ENCODE results near the gene SLC43A3.
A peak's percentile ranks its signal among the peaks of the same experiment; 100 is the strongest.

SLC43A3 gene

DNA sequence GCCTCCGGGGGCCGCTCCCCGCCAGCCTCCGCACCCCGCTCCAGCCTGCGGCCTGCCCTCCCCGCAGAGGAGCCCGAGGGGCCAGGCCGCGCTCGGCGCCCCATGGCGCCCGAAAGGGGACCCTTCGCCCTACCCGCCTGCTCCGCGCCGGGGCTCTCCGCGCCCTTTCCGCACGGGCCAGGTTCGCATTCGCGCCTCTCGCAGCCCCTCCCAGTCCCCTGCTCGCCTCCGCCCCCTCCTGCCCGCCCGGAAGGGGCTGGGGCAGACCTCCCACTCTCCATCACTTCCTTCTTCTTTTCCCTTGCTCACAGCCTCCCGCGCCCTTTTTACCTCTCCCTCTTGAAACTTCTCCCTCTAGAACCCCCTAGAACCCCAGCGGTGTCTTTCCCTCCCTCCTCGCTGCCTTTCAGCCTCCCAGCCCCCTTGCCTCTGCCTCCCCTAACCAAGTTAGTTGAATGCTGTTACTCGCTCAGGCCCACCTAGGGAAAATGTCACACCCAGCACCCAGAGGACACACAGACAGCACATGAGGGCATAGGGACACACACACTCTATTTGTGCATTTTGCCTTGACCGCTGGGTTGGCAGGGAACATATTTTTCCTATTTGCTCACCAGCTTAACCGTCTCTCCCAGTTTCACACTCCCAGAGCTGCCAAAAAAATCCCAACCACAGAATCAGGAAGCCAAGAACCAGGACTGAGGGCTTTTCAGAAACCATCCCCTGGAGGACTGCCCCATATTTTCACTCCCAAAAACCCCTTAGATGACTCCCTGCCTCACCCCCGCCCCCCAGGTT lies at the start of gene SLC43A3:
Gene SLC43A3, minus strand, starts transcription at position 193 of the 798 bp plus-strand sequence. CDS start 949 bp downstream, outside the sequence.
- no peaks in the 10 kb centered on the region for H3K9me3 Mint-ChIP-seq
- H3K27ac Mint-ChIP-seq: no peak within 1 kb of the TSS
- peak within 1 kb of the TSS; percentile 80 for H3K4me3 Mint-ChIP-seq
- H3K27me3 Mint-ChIP-seq (ENCODE audit: low read depth, poor library complexity): peaks cover 45% of the 10 kb centered on the region
- TF ChIP-seq, protein P1, sequence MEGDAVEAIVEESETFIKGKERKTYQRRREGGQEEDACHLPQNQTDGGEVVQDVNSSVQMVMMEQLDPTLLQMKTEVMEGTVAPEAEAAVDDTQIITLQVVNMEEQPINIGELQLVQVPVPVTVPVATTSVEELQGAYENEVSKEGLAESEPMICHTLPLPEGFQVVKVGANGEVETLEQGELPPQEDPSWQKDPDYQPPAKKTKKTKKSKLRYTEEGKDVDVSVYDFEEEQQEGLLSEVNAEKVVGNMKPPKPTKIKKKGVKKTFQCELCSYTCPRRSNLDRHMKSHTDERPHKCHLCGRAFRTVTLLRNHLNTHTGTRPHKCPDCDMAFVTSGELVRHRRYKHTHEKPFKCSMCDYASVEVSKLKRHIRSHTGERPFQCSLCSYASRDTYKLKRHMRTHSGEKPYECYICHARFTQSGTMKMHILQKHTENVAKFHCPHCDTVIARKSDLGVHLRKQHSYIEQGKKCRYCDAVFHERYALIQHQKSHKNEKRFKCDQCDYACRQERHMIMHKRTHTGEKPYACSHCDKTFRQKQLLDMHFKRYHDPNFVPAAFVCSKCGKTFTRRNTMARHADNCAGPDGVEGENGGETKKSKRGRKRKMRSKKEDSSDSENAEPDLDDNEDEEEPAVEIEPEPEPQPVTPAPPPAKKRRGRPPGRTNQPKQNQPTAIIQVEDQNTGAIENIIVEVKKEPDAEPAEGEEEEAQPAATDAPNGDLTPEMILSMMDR (IDR thresholded peaks at IDR 0.05): no peak
- peak; percentile 73 for DNase-seq
- peaks cover 34% of the 10 kb centered on the region for H3K4me1 Mint-ChIP-seq
- H3K36me3 Mint-ChIP-seq (ENCODE audit: low read depth): peaks cover 16% of the 10 kb centered on the region

DNA sequence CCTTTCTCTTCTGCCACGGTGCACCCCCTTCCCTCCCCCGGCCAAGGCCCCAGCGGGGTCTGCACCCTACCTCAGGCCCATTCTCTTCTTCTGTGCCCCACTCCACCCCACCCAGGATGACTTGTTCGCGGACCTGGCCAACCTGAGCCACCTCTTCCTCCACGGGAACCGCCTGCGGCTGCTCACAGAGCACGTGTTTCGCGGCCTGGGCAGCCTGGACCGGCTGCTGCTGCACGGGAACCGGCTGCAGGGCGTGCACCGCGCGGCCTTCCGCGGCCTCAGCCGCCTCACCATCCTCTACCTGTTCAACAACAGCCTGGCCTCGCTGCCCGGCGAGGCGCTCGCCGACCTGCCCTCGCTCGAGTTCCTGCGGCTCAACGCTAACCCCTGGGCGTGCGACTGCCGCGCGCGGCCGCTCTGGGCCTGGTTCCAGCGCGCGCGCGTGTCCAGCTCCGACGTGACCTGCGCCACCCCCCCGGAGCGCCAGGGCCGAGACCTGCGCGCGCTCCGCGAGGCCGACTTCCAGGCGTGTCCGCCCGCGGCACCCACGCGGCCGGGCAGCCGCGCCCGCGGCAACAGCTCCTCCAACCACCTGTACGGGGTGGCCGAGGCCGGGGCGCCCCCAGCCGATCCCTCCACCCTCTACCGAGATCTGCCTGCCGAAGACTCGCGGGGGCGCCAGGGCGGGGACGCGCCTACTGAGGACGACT lies 49.3 kb upstream of the SLC43A3 start:
- TF ChIP-seq, protein P1 (IDR thresholded peaks at IDR 0.05): no peak
- peaks cover 55% of the 10 kb centered on the region for H3K4me1 Mint-ChIP-seq
- peak overlapping the region; percentile 62 for H3K4me3 Mint-ChIP-seq
- DNase-seq: peak; percentile 63
- peaks cover 74% of the 10 kb centered on the region for H3K27me3 Mint-ChIP-seq (ENCODE audit: low read depth, poor library complexity)
- H3K36me3 Mint-ChIP-seq (ENCODE audit: low read depth): no peaks in the 10 kb centered on the region
- no peak overlapping the region for H3K27ac Mint-ChIP-seq
- no peaks in the 10 kb centered on the region for H3K9me3 Mint-ChIP-seq

DNA sequence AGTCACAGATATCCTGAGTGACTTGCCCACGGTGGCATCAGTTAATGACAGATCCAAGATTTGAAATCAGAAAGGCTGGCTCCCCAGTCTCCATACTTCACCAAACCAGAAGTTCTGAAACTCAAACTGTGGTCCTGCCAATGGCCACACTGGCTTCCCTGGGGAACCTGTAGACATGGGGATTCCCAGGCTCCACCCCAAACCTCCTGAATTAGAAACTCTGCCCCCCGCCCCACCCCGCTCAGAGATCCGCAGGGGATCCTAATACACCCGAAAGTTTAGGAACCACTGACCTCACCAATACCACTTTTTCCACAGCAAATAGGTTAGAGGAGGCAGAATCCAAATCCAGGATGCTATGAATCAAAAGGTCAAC lies 48.7 kb upstream of the SLC43A3 start:
- Mint-ChIP-seq H3K27ac (no peak overlapping the region), H3K4me3 (peak overlapping the region; percentile 62), H3K36me3 (ENCODE audit: low read depth) (no peaks in the 10 kb centered on the region), H3K4me1 (peaks cover 49% of the 10 kb centered on the region), H3K27me3 (ENCODE audit: low read depth, poor library complexity) (peaks cover 74% of the 10 kb centered on the region), H3K9me3 (no peaks in the 10 kb centered on the region)
- TF ChIP-seq, protein P1 (IDR thresholded peaks at IDR 0.05): no peak
- no peak for DNase-seq

DNA sequence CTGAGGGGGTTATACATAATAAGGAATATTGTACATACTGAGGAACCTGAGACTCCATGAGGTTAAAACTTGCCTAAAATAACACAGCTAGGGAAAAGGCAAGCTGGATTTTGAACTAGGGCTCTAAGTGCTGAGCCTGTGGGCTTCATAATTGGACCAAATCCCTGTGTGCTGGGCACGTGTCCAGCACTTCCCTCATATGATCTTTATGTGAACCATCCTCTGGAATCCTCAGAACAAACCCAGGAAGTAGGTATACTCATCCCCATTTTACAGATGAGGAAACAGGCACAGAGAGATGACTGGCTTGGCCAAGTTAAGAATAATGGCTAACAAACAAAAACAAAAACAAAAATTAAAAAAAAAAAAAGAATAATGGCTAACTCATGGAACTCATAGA lies 48.3 kb upstream of the SLC43A3 start:
- Mint-ChIP-seq H3K36me3 (ENCODE audit: low read depth) (no peaks in the 10 kb centered on the region), H3K27me3 (ENCODE audit: low read depth, poor library complexity) (peaks cover 75% of the 10 kb centered on the region), H3K9me3 (no peaks in the 10 kb centered on the region), H3K27ac (no peak overlapping the region), H3K4me3 (peak overlapping the region; percentile 45), H3K4me1 (peaks cover 44% of the 10 kb centered on the region)
- no peak for DNase-seq
- TF ChIP-seq, protein P1 (IDR thresholded peaks at IDR 0.05): no peak

DNA sequence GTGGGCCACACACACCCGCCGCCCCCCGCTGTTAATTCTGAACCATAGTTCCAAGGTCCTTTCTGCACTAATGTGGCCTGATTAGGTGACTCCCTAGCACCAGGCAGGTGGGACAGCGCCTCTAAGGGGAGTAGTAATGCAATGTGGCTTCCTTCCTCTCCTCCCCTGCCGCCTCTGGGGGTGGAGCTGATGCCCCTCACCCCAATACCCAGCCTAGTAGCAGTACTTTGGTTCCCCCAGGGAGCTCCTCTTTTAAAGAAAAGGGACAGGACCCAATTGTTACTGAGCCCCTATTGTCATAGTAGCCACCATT lies 47.8 kb upstream of the SLC43A3 start:
- H3K4me1 Mint-ChIP-seq: peaks cover 40% of the 10 kb centered on the region
- TF ChIP-seq, protein P1 (IDR thresholded peaks at IDR 0.05): no peak
- no peak for DNase-seq
- H3K9me3 Mint-ChIP-seq: no peaks in the 10 kb centered on the region
- no peak overlapping the region for H3K27ac Mint-ChIP-seq
- no peaks in the 10 kb centered on the region for H3K36me3 Mint-ChIP-seq (ENCODE audit: low read depth)
- H3K4me3 Mint-ChIP-seq: no peak overlapping the region
- H3K27me3 Mint-ChIP-seq (ENCODE audit: low read depth, poor library complexity): peaks cover 79% of the 10 kb centered on the region
